GM19324 (cell line): ENCODE measurements around the gene NPTXR.
A peak's percentile ranks its signal among the peaks of the same experiment; 100 is the strongest.

Experiments used
- ATAC-seq: cut with Tn5 transposase; IDR thresholded peaks from one replicate; pipeline ENCODE4 v1.9.1; 2021; ENCODE audit warnings: mild to moderate bottlenecking, moderate library complexity; ENCODE audit not compliant: unreplicated experiment, low FRiP score

Gene NPTXR

DNA sequence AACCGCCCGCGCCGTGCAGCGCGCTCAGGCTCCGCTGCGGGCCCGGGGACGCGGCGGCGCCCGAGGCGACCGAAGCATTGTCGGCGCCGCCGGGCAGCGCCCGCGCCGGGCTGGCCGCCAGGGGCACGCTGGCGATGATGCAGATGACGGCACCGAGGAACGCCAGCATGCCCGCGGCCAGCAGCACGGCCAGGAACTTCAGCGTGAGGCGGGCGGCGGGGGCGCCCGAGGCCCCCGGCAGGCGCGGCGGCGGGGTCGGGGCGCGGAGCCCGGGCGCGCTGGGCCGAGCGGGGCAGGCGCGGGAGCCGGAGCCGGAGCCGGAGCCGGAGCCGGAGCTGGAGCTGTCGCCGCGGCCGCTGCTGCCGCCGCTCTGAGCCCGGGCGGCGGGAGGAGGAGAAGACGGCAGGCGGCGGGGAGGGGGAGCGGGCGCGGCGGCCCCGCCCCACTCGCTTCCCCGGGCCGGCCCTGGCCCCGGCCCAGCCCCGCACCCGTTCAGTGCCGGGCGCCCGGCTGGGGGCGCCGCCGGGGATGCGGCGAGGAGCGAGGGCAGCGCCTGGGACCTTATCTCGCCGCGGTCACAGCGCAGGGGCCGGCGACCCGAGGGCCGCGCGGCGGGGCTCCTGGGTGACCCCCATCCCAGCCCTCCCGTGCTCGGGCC lies at the start of gene NPTXR:
Gene NPTXR (minus strand): TSS at position 372 of the 658 bp plus-strand sequence.
- ATAC-seq = no peak

DNA sequence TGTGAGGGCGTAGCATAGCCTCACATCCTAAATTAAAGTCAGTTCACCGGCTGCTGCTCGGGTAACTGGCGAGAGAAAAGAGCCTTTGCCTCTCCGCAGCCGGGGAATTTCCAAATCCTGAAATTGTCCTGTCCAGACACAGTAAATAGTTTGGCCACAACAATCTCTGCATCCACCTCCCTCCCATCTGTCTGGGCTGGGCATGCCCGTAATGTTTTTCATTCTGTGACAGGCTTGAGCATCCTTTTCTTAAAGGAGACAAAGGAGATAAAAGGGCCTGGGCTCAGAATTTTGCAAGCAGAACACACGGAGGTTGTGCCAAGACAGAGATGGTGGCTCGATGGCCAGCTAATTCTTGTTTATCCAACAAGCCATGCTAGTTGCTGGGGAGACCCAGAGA lies 47.4 kb upstream of the NPTXR start:
- no peak for ATAC-seq

DNA sequence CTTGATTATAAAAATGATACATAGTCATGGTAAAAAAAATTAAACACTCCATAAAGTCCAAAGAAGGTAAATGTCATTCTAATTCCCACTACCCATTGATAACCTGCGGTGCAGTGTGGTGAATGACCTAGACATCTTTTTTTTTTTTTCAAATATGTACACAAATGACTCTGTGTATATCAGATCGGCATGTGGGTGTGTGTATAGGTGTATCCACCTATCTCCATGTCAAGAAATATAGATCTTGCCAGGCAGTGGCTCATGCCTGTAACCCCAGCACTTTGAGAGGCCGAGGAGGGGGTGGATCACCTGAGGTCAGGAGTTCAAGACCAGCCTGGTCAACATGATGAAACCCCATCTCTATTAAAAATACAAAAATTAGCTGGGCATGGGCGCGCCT lies 46.5 kb upstream of the NPTXR start:
- ATAC-seq = no peak

DNA sequence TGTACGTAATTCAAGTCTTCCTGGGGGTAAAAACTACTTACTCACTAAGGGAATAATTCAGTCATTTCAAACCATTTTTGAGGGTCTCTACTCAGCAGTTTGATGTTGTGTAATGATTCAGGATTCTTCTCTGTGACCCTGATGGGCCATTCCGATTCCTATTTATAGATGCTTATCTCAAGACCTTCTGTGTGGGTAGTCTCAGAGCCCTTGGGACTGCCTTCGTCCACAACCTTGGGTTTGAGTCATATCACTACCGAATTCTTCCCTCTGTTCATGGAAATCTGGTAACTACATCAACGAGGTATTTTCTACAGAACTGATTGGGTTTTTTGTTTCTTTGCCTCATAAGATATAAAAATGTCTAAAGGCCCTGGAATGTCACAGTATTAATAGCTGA lies 42.5 kb upstream of the NPTXR start:
- no peak for ATAC-seq

DNA sequence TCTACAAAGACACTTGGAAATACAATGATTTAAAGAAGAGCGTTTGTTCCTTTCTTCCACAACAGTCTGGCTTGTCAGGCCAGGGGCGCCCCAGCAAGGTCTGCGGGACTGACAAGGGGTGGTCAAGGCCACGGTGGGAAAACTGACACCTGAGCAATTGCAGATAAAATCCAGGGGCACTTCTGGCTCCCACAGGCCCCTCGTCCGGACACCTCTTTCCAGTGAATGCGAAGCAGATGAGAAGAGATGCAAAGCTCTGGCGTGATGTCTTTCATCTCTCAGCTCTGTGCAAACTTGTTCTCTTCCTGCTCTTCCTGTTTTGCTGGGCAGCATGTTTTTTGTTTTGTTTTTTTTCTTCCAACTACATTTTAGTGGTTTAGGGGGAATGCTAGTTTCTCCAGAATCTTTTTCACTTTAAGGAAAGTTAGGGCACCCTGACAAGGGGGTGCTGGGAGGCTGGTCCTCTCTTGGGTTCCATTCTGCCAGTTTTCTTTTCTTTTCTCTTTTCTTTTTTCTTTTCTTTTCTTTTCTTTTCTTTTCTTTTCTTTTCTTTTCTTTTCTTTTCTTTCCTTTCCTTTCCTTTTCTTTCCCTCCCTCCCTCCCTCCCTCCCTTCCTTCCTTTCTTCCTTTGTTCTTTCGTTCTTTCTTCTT lies 39.3 kb upstream of the NPTXR start:
- no peak for ATAC-seq

DNA sequence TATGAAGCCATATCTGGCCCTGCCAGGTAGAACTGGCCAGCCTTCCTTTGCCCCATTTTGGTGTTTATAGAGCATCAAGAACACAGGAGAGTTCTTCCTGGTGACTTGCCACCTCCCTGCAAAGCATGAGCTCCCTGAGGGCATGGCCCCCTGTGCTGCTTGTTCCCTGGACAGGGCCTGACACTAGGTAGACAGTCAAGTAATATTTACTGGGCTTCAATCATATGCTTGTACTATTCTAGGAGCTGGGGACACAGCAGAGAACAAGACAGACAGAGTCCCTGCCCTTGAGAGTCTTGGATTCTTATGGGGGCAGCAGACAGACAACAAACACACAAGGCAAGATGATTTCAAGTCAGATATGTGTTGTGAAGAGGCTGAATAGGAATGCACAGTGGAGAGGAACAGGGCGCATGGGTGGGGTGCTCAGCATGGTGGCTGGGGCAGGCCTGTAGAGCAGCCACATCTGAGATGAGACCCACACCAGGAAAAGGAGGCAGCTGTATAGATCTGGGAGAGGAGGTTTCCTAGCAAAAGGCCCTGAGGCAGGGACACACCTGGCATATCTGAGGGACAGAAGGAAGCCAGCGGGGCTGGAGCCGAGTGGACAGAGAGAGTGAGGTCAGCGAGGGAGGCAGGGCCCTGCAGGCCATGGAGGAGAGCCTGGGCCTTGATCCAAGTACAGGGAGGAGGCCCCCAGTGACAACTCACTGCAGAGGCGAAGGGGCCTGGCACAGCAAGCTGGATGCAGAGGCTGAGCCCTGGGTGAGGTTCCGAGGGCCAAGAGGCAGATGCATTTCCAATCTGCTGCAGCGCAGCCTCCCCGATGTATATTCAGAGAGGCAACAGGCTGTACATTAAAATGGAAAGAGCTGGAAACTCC lies 38.4 kb upstream of the NPTXR start:
- ATAC-seq = no peak

DNA sequence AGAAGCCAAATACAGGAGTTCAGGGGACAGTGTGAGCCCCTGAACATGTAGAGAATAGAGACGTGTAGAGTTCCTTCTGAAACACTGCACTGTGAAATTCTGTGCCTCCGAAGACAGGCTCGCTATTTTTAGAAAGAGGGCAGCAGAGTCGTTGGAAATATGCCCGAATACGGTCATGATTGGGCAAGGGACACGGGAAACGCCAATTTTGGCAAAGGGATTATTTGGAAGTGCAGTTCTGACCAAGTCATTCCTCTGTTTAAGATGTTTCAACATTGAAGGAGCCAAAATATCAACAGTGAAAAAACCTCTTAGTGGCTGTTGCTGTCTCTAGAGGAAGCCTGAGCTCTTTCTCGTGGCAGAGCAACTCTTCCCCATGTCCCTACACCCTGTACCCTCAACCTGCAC lies 37.6 kb upstream of the NPTXR start:
- no peak for ATAC-seq

DNA sequence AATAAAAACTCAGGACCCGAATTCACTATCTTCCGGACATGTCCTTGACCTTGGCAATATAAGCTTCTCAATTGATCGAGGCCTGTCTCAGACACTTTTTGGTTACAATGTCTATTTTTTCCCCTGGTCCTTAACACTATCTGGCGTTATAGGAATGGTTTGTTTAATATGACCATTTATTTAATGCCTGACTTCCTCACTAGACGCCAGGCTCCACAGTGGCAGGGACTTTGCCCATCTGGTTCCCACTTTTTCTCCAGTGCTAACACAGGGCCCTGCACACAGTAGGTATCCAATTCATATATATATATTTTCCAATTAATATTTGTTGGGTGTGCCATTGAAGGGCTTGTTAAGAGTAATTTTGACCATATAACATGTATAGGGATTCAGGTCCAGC lies 36.1 kb upstream of the NPTXR start:
- ATAC-seq = no peak

DNA sequence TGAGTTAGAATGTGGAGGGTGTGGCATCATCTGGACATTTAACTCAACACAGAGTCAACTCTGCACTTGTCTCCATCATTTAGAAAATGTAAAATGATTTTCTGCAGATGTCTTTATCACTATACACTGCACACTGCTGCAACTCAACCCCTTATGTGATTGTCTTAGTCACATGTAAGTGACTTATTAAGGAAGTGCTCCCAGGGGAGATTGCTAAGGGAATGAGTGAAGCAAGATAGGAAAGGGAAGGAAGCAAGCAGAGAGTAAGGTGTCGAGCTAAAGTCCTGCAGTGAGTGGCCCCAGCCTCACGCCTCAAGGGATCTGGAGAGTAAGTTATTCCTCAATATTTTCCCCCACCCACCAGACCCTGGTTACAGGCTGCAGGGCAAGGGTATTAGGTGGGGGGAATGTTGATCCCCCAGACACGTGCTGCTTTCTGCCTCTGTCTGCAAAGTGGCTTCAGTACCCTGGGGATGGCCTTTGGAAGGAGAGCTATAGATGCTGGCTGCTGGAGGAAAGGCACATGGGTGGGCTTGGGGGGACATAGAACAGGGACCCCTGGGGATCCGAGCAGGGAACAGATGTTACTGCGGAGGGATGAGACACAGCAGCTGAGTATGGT lies 35.4 kb upstream of the NPTXR start:
- ATAC-seq = no peak

DNA sequence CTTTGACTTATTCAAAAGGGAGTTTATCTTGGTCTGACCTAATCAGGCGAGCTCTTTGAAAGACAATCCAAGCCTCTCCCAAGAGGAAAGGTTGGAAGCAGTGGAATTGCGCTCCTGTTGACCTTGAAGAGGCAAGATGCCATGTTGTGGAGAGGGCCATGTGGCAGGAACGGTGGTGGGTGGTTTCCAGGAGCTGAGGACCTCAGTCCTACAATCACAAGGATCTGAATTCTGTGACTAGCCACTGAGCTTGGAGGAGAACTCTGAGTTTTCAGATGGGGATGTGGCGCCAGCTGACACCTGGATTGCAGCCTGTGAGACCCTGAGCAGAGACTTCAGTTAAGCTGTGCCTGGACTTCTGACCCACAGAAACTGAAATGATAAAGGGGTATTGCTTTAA lies 34.2 kb upstream of the NPTXR start:
- no peak for ATAC-seq

DNA sequence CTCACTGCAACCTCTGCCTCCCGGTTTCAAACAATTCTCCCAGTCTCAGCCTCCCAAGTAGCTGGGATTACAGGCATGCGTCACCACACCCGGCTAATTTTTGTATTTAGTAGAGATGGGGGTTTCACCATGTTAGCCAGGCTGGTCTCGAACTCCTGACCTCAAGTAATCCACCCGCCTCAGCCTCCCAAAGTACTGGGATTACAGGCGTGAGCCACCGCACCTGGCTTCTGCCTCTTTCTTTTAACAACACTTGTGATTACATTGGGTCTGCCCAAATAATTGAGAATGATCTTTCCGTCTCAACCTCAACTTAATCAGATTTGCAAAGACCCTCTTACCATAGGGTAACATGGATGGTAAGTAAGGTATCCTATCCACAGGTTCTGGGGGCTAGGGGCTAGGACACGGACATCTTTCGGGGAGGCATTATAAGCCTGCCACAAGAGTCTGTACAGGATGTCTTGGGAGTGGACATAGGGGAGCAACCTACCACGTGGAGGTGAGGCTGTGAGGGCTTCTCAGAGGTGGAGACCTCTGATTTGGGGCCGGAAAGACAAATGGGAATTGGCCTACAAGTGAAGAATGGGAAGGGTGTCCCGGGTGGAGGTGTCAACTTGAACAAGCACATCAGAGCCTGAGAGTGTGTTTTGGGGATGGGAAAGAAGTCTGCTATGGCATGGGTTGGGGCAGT lies 30.8 kb upstream of the NPTXR start:
- no peak for ATAC-seq

DNA sequence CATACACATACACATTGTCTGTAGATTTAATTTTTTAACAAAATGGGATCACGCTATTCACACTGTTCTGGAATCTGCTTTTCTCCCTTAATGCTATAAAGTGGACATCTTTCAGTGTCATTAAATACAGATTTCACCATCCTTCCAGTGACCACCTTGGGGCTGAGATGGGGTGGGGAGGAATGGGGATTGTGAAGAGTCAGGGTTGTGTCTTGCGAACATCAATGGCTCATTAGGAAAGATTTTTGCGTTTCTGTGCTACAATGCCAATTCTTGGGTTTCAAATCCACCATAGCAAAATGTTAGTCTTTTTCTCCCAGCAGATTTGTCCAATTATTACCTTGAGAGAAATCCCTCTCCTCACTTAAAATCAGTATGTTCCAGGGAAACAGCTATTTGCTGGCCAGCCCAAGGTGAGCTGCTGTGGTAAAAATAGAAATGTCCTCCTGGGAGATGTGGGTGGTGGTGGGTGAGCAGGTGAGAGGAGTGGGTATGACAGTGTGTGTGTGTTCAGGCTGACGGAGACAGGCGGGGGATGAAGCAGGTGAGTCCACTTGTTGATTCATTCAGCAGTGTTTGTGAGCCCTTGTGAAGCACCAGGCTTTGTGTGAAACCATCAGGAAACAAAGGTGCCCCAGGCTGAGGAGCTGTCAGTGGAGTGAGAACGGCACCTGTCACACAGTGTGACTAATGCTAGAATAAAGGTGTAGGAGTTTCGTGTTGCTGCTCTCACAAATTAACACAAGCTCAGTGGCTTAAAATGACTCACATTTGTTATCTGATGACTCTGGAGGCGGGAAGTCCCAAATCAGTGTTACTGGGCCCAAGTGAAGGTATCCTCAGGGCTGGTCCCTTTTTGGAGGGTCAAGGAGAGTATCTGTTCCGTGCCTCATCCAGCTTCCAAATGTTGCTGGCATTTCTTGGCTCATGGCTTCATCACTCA lies 29.9 kb upstream of the NPTXR start:
- ATAC-seq = no peak

DNA sequence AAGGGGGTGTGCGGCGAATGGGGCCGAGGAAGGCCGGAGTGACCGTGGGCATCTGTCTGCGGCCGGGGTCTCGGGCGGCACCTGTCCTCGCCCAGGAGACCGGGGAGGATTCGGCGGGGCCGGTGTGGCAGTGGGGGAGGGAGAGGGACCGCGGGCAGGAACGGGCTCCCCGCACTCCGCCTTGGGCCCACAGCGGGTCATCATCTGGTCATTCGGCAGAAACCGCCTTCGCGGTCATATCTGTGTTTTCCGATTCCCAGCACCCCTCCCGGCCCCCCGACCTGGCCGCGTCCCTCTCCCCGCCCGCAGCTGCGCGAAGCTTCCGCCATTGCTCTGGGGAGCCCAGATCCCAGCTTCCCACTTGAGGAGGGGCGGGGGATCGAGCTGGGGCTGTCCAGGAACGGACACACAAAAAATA lies 29.0 kb upstream of the NPTXR start:
- no peak for ATAC-seq

DNA sequence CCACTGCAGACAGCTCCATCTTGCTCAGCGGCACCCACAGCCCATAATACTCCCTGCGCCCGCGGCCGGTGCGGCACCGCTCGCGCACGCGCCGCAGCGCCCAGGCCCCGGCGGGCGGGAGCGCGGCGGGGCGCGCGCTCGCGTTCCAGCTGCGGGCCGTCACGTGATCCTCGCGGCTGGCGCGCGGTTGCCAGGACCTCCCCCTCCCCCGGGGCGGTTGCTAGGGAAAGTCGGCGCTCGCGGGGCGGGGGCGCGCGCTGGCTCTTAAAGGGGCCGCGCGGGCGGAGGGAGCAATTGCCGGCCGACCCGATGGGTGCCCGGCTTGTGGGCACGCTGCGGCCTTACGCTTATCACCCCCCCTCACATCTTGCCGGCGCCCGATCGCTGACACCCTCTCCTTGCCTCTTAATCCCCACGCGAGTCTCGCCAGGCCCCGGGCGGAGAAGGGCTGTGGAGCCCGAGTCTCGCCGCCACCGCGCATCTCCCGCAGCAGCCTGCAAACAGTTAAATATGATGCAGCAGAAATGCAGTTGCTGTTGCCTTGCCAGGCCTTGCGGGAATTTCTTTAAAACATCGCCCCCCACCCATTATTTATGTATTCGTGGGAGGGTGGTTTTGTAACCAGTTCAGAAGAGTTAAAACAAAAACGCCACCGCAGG lies 28.5 kb upstream of the NPTXR start, which contains the start of gene CBX6:
Gene CBX6 (minus strand): TSS at position 45 of the 659 bp plus-strand sequence. CDS start 26 bp downstream, at position 19.
- peak; percentile 83 for ATAC-seq

DNA sequence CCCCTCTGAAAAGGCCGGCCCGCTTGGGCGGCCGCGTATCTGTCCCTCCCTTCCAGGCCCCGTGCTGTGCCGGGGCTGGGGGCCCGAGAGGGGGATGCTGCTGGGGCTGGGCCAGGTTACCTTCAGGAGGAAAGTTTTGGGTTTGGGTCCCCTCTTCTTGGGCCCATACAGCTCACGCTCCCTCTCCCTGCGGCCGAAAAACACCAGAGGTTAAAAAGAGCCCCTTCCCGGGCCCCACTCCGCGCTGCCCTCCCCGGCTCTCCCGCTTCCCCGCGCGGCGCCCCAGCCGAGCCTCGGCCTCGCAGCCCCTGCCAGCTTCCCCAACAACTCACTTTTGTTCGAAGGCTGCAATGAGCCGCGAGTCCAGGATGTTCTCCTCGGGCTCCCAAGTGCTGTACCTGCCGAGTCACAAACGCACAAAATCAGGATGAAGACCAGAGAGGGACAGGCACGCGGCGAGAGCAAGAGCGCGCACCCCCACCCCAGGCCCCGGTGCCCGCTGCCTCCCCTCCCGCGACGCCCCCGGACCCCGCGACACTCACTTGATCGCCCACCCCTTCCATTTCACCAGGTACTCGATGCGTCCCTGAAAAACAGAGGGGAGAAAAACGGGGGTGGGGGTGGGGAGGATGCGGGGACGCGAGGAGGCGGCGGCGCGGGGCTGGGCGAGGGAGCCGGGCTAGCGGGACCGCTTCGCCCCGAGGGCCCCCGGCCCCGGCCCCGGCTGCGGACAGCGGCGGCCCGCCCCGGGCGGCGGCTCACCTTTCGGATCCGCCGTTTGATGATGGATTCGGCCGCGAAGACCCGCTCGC lies 27.7 kb upstream of the NPTXR start:
- ATAC-seq = peak; percentile 13

DNA sequence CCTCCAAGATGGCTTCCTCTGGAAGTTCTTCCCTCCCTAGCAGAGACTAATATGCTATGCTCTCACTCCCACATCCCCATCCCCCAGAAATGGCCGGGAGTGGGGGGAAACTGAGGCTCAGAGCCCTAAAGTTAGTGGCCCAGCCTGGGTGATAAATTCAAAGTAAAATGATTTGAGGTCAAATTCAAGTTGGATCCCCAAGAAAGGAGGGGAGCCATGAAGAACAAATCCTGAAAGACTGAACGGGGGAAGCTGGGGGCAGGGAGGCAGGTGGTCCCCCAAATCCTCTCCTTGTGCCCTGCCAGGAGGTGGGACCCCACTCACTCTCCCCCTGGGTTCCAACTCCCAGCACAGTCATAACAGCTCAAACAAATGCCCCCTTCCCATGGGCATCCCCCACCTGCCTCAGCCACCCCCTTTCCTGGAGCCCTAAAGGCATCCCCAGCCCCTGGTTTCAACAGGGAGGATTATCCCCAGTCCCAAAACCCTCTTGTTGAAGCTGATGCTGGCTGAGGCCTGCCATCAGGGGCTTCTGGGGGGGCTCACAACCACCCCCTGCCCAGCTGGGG lies 27.0 kb upstream of the NPTXR start:
- no peak for ATAC-seq

DNA sequence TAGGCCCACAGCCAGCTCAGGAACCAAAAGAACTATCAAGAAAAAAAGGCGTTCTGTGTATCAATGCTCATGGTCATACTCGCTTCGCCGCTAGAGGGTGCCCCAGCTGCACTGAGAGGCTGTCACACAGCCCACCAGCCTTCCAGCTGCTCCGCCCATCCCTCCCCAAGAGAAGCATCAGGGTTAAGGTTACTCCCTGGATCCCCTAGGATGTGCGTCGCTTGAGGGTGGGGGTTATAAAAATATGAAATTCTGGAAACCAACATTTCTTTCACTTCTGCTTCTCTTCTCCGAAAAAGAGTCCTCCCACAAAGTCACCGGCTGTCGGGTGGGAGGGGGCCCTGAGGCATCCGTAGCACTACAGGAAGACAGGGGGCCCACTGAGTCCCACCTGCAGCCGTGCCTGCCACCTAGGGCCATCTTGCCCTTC lies 26.5 kb upstream of the NPTXR start:
- peak; percentile 24 for ATAC-seq
